Suprapubic skin (tissue), 4 donors: ENCODE data around the gene CHRNA10. TPM values are rescaled to one million over a fixed set of nuclear protein-coding genes. Genes with fewer than 3 reads are reported as not detected.
"Not testable (repeated sequence)": the region's sequence is repeated elsewhere in the genome, so short reads cannot be mapped to it uniquely, and the experiment has no call there.

Source experiments
- DNase-seq, 2 donors: peaks; one replicate each; pipeline ENCODE4 v3.0.0-alpha.2; 2019; ENCODE audit warnings: low spot score in 2 of 2
- H3K27ac ChIP-seq: fragments of 200-600 bp; sonication (generic); one replicate; pipeline ENCODE4 v1.5.1; 2019
- H3K27me3 ChIP-seq: fragments of 200-600 bp; sonication (generic); one replicate; pipeline ENCODE4 v1.5.1; 2019
- H3K36me3 ChIP-seq: fragments of 200-600 bp; sonication (generic); one replicate; pipeline ENCODE4 v1.5.1; 2019
- H3K4me1 ChIP-seq: fragments of 200-600 bp; sonication (generic); one replicate; pipeline ENCODE4 v1.5.1; 2019
- H3K4me3 ChIP-seq: fragments of 200-600 bp; sonication (generic); one replicate; pipeline ENCODE4 v1.5.1; 2019; ENCODE audit warnings: mild to moderate bottlenecking
- H3K9me3 ChIP-seq: fragments of 200-600 bp; sonication (generic); one replicate; pipeline ENCODE4 v1.5.1; 2019
- EP300 ChIP-seq: sonication (generic); formaldehyde crosslinking; IDR thresholded peaks from one replicate; pipeline ENCODE4 v1.6.1; 2017; ENCODE audit warnings: antibody characterized with exemption
- POLR2A ChIP-seq, 2 donors: fragments of 450-650 bp; IDR thresholded peaks; one replicate each; pipeline ENCODE4 v1.6.1; 2017; ENCODE audit warnings: antibody characterized with exemption in 2 of 2, mild to moderate bottlenecking in 2 of 2, moderate library complexity in 2 of 2
- POLR2AphosphoS5 ChIP-seq, 3 donors: sonication (generic); formaldehyde crosslinking; IDR thresholded peaks; one replicate each; pipeline ENCODE4 v1.6.1; 2017; ENCODE audit warnings: antibody characterized with exemption in 3 of 3
- WGBS: methylation state at CpG from one replicate; pipeline ENCODE4 v1.1.5; 2018; 5-methylcytosine and 5-hydroxymethylcytosine counted together
- total RNA-seq, 4 donors: library from RNA; depleted of rRNA; stranded (reverse); fragments of >200 nt; gene quantifications; one replicate each; pipeline ENCODE4 v1.1.0, GENCODE V29; 2016
- TF ChIP-seq, protein P1 (sequence below), 2 donors: fragments of 200-600 bp in 1 of 2; fragments of 450-650 bp in 1 of 2; sonication (generic) in 1 of 2; IDR thresholded peaks; one replicate each; pipeline ENCODE4 v1.5.1; 2016 to 2019; ENCODE audit warnings: antibody characterized with exemption in 2 of 2, mild to moderate bottlenecking in 1 of 2, moderate library complexity in 1 of 2

Gene CHRNA10
- total RNA-seq, 4 donors from 2014 or later, result 0.73 to 2.3 (median 0.89) TPM; not detected in 1

DNA sequence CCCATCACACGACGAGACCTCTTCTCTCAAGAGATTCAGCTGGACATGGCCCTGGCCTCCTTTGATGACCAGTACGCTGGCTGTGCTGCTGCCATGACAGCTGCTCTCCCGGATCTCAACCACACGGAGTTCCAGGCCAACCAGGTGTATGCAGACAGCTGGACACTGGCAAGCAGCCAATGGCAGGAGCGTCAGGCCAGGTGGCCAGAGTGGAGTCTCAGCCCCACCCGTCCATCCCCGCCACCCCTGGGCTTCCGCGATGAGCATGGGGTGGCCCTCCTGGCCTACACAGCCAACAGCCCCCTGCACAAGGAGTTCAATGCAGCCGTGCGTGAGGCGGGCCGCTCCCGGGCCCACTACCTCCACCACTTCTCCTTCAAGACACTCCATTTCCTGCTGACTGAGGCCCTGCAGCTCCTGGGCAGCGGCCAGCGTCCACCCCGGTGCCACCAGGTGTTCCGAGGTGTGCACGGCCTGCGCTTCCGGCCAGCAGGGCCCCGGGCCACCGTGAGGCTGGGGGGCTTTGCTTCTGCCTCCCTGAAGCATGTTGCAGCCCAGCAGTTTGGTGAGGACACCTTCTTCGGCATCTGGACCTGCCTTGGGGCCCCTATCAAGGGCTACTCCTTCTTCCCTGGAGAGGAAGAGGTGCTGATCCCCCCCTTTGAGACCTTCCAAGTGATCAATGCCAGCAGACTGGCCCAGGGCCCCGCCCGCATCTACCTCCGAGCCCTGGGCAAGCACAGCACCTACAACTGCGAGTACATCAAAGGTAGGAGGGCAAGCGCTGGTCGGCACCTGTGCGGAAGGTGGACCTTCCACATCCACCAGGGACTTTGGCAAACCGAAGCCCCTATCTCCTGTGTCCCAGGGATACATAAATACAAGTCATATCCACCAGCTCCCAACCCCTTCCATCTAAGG is 11.3 kb downstream of the CHRNA10 start:
- Histone ChIP-seq H3K4me1 (no peaks in the 10 kb centered on the region), H3K36me3 (peaks cover 7% of the 10 kb centered on the region), H3K4me3 (no peak overlapping the region), H3K9me3 (no peaks in the 10 kb centered on the region), H3K27ac (no peak overlapping the region), H3K27me3 (no peaks in the 10 kb centered on the region)
- TF ChIP-seq POLR2A (IDR thresholded peaks at IDR 0.05) (no peak), EP300 (no peak), POLR2AphosphoS5 (IDR thresholded peaks at IDR 0.05) (no peak)
- TF ChIP-seq, protein P1, sequence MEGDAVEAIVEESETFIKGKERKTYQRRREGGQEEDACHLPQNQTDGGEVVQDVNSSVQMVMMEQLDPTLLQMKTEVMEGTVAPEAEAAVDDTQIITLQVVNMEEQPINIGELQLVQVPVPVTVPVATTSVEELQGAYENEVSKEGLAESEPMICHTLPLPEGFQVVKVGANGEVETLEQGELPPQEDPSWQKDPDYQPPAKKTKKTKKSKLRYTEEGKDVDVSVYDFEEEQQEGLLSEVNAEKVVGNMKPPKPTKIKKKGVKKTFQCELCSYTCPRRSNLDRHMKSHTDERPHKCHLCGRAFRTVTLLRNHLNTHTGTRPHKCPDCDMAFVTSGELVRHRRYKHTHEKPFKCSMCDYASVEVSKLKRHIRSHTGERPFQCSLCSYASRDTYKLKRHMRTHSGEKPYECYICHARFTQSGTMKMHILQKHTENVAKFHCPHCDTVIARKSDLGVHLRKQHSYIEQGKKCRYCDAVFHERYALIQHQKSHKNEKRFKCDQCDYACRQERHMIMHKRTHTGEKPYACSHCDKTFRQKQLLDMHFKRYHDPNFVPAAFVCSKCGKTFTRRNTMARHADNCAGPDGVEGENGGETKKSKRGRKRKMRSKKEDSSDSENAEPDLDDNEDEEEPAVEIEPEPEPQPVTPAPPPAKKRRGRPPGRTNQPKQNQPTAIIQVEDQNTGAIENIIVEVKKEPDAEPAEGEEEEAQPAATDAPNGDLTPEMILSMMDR (IDR thresholded peaks at IDR 0.05), result no peak
- 85% methylated on average over 17 of the region's 33 CpGs for WGBS
- peak in 1 of 2 donors; percentile 60 for DNase-seq

DNA sequence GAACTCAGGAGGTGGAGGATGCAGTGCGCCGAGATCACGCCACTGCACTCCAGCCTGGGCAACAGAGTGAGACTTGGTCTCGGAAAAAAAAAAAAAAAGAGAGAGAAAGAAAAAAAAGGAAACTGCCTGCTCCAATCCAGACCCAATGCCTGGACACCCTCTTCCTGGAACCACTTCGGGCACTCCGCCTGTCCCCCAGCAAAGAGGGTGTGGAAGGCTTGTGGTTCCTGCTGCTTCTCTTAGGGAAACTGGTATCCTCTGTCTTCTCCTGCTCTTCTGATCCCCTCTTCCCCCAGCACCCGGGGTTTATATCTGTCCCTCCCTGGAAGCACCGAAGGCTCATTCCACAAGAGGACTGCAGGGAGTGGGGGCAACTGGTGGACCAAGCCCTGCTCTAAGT is 12.9 kb downstream of the CHRNA10 start:
- peak in 1 of 2 donors; percentile 38 for DNase-seq
- WGBS, result 93% methylated on average over 8 of the region's 8 CpGs
- Histone ChIP-seq H3K9me3 (no peaks in the 10 kb centered on the region), H3K36me3 (no peaks in the 10 kb centered on the region), H3K27ac (no peak overlapping the region), H3K4me3 (no peak overlapping the region), H3K27me3 (no peaks in the 10 kb centered on the region), H3K4me1 (no peaks in the 10 kb centered on the region)
- TF ChIP-seq POLR2A (IDR thresholded peaks at IDR 0.05) (no peak), POLR2AphosphoS5 (IDR thresholded peaks at IDR 0.05) (no peak), EP300 (no peak)
- TF ChIP-seq, protein P1 (IDR thresholded peaks at IDR 0.05), result no peak

DNA sequence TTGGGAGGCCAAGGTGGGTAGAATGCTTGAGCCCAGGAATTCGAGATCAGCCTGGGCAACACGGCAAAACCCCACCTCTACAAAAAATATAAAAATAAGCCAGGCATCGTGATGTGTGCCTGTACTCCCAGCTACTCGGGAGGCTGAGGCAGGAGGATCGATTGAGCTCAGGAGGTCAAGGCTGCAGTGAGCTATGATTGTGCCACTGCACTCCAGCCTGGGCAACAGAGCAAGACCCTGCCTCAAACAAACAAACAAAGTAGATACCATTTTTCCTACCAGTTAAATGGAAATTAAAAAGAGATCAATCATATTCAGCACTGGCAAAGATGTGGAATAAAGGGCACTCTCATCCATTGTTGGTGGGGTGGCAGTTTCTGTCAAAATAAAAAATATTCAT is 13.9 kb downstream of the CHRNA10 start:
- not testable (repeated sequence) for H3K4me1 ChIP-seq, H3K9me3 ChIP-seq, H3K27ac ChIP-seq, H3K36me3 ChIP-seq, DNase-seq, H3K27me3 ChIP-seq, H3K4me3 ChIP-seq
- 80% methylated on average over 5 of the region's 5 CpGs for WGBS

DNA sequence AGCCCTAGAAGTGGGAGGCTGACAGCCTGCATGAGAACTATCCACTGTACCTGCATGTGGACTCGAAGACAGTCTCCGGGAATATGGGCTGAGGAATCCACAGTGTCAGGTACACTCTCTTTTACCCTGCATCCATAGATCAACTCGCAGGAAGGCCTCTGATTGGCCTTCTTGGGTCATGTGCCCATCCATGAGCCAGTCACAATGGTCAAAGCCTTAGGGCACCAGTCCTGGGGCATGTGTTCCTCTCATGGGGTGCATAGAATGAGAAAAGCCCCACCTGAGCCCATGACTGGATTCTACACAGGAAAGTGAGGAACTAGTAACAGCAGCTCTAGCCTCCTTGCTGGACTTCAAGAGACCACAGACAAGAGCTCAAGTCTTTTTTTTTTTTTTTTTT is 15.6 kb downstream of the CHRNA10 start:
- TF ChIP-seq EP300 (no peak), POLR2AphosphoS5 (IDR thresholded peaks at IDR 0.05) (no peak), POLR2A (IDR thresholded peaks at IDR 0.05) (no peak)
- TF ChIP-seq, protein P1 (IDR thresholded peaks at IDR 0.05), result no peak
- Histone ChIP-seq H3K9me3 (no peaks in the 10 kb centered on the region), H3K4me3 (no peak overlapping the region), H3K36me3 (no peaks in the 10 kb centered on the region), H3K27me3 (no peaks in the 10 kb centered on the region), H3K27ac (no peak overlapping the region), H3K4me1 (no peaks in the 10 kb centered on the region)
- no peak for DNase-seq
- 95% methylated on average over 3 of the region's 3 CpGs for WGBS

DNA sequence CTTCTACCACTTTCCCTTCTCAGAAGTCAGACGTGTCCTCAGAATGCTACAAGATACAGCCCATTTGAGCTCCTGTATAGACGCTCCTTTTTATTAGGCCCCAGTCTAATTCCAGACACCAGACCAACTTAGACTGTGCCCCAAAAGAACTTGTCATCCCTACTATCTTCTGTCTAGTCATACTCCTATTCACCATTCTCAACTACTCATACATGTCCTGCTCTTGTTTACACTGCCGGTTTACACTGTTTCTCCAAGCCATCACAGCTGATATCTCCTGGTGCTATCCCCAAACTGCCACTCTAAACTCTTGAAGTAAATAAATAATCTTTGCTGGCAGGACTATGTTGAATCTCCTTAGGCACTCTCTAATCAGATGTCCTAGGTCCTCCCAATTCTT is 18.7 kb downstream of the CHRNA10 start:
- H3K4me1 ChIP-seq, H3K27ac ChIP-seq, H3K36me3 ChIP-seq, H3K9me3 ChIP-seq, DNase-seq, H3K4me3 ChIP-seq, H3K27me3 ChIP-seq: not testable (repeated sequence)
- WGBS, result 89% methylated on average over 3 of the region's 3 CpGs

DNA sequence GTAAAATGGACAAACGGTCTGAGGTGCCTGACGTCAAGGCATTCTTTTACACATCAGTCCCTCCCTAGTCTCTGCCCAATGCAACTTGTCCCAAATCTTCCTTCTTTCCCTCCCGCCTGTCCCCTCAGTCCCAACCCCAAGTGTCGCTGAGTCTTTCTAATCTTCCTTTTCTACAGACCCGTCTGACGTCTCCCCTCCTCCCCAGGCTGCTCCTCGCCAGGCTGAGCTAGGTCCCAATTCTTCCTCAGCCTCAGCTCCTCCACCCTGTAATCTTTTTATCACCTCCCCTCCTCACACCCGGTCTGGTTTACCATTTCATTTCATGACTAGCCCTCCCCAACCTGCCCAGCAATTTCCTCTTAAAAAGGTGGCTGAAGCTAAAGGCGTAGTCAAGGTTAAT is 21.8 kb downstream of the CHRNA10 start:
- not testable (repeated sequence) for DNase-seq
- WGBS, result 52% methylated on average over 9 of the region's 9 CpGs

DNA sequence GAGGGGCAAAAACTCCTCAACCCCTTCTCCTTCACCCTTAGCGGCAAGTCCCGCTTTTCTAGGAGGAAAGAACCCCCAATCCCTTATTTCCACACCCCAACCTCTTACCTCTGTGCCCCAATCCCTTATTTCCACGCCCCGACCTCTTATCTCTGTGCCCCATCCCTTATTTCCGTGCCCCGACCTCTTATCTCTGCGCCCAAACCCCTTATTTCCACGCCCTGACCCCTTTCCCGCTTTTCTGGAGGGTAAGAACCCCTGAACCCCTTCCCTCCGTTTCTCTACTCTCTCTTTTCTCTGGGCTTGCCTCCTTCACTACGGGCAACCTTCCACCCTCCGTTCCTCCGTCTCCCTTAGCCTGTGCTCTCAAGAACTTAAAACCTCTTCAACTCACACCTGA is 22.3 kb downstream of the CHRNA10 start:
- H3K27me3 ChIP-seq, H3K4me1 ChIP-seq, H3K36me3 ChIP-seq, H3K4me3 ChIP-seq, H3K27ac ChIP-seq, H3K9me3 ChIP-seq, DNase-seq: not testable (repeated sequence)
- 90% methylated on average over 13 of the region's 13 CpGs for WGBS

More for the DNA sequence above, 21.8 kb downstream of the CHRNA10 start:
- H3K27me3 ChIP-seq, H3K9me3 ChIP-seq, H3K4me3 ChIP-seq, H3K27ac ChIP-seq, H3K36me3 ChIP-seq, H3K4me1 ChIP-seq: not testable (repeated sequence)
